GM10266 (cell line): Measurements from ENCODE around the gene GLRX3.

ENCODE experiments used
- DNase-seq: peaks from one replicate; pipeline ENCODE4 v3.0.0; 2012; ENCODE audit errors: extremely low spot score
- TF ChIP-seq, protein P1 (sequence below): IDR thresholded peaks from 2 replicates; pipeline ENCODE4 v1.5.1; 2012; ENCODE audit warnings: mild to moderate bottlenecking, low read depth; ENCODE audit not compliant: control insufficient read depth, insufficient read depth; ENCODE audit errors: missing control alignments

GLRX3 gene

DNA sequence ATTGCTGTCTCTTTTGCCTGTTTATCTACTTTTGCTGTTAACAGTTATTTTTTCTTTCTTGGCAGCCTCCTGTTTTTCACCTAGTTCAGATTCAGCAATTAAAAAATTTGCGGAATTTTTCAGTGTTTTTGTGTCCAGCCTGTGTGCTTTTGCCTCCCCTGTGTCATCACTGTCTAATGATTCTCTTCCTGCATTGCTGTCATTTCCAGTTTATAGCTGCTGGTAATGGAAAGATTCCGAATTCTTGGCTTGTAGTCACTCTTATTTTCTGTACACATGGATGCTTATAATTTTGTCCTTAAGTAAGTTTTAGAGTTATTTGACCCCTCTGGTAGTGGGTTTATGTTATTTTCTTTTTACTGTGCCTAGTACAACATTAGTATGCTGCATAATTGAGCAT, 25.1 kb downstream of the GLRX3 start:
- TF ChIP-seq, protein P1, sequence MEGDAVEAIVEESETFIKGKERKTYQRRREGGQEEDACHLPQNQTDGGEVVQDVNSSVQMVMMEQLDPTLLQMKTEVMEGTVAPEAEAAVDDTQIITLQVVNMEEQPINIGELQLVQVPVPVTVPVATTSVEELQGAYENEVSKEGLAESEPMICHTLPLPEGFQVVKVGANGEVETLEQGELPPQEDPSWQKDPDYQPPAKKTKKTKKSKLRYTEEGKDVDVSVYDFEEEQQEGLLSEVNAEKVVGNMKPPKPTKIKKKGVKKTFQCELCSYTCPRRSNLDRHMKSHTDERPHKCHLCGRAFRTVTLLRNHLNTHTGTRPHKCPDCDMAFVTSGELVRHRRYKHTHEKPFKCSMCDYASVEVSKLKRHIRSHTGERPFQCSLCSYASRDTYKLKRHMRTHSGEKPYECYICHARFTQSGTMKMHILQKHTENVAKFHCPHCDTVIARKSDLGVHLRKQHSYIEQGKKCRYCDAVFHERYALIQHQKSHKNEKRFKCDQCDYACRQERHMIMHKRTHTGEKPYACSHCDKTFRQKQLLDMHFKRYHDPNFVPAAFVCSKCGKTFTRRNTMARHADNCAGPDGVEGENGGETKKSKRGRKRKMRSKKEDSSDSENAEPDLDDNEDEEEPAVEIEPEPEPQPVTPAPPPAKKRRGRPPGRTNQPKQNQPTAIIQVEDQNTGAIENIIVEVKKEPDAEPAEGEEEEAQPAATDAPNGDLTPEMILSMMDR, result no peak
- no peak for DNase-seq

DNA sequence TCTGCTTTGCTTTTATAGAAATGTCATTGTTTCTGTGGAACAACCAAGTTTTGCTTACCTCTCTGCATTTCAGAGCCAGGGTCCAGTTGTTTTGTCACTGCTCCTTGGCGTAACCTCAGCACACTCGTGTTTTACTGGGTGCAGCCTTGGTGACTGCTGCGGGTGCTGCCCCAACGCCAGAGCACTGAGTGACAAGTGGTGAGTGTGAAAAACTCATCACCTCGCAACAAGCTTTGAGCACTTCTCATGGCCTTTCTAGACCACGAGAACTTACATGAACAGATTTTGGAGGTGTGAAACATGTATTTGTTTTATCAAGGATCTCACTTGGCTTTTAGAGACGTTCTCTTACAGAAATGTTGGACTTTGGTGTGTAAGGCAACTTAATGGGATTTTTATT, 31.0 kb downstream of the GLRX3 start:
- DNase-seq, result no peak
- TF ChIP-seq, protein P1, result no peak

DNA sequence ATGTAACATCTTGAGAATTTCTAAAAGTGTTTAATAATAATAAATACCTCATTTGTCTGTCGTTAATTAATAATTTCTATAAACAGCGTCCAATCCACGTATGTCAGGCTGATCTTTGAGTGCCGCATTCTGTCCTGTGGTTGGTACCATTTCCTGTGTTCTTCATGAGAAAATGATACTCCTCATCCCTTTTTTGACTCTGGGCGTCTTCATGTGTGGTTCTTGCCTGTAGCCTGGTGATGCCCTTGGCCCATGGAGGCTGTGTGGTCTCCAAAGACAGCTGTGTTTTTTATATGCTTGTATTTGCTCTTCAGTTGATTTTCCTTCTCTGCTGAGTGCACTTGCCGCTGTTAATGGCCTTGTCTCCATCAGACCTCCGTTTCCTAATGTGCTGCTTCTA, 31.5 kb downstream of the GLRX3 start:
- DNase-seq, result no peak
- TF ChIP-seq, protein P1, result no peak

DNA sequence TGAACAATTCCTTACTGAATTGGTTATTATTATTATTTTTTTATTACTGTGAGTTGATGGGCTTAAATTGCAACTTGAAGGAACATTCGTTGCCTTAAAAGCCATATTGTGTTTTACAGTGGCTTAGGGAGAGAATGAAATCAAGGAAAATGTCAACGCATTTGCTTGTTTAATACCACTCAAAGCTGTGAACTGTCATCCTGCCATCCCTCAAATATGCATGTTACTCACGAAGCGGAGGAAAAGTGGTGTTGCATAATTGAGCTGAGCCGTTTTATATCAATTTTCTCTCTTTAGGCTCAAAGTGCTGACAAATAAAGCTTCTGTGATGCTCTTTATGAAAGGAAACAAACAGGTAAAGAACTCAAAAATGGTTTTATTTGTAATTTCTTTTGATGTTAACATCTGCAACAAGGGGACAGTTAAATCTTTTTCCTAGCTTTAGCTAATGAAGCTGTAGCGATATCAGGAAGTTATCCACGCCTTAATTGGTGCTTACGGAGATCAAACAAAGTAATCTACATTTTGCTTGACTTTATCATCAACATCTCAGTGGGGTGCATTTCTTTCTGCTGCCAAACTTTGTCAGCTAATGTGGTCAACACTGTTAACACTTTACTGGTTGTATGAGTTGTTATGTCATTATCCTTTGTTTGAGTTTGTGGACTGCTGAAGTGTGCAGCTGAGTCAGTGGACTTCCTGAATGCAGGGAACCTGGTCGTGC, 33.1 kb downstream of the GLRX3 start:
- TF ChIP-seq, protein P1, result no peak
- no peak for DNase-seq

DNA sequence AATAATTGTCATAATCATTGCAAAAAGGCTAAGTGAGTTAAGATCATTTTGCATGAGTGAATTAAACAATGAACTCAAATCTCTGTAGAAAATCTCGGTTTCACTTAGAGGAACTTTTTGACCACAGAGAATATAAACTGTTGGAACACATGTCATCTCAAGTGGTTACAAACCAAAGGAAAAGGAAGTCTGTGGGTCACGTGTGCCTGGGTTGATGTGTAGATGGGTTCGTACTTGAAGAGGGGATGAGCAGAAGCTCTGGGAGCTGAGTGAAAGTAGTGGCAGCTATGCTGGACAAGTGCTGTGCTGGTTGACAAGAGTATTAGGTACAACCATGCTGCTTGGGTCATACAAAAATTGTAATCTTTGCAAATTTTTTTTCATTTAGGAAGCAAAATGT, 35.0 kb downstream of the GLRX3 start:
- TF ChIP-seq, protein P1, result no peak
- DNase-seq, result no peak

DNA sequence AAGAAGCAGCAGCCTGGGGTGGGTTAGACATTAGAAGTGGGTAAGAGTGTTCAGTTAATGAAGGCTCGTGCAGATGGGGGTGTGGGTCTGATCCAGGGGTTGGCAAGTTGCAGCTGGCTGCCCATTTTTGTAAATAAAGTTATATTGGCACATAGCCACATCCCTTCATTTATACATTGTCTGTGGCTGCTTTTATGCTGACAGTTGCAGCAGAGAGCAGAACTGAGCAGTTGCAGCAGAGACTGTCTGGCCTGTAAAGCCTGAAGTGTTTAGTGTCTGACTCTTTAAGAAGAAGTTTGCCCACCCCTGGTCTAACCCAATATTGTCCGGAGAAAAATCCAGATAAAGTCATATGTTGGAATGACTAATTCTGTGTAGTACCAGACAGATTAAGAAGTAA, 38.1 kb downstream of the GLRX3 start:
- TF ChIP-seq, protein P1, result no peak
- no peak for DNase-seq

DNA sequence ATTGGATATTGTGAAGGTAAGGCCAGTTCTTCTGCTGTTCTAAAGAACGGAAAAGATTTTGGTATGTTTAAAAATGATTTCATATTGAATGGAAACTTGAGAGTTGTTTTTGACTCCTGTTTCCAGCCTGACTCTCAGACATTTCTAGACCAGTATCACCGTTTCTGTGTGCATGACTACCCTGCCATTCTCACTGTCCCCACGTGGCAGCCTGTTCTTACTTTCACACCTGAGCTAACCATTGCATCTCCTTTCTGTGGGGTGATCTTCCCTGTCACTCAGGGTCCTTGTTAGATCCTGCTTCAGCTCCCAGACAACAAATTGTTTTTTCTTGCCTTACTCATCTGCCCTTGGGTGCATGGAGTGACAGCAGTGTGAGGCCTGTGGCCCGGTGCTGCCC, 38.9 kb downstream of the GLRX3 start:
- TF ChIP-seq, protein P1, result no peak
- no peak for DNase-seq
